ENCODE data around the gene CIAO3. TPM values are rescaled to one million over a fixed set of nuclear protein-coding genes. Genes with fewer than 3 reads are reported as not detected.
A peak's percentile ranks its signal among the peaks of the same experiment; 100 is the strongest.
"Not testable (repeated sequence)": the region's sequence is repeated elsewhere in the genome, so short reads cannot be mapped to it uniquely, and the experiment has no call there.

CIAO3 gene
- total and polyA plus RNA-seq, 4 experiments from 2014 or later = 10.8 to 58.2 (median 42.1) TPM

DNA sequence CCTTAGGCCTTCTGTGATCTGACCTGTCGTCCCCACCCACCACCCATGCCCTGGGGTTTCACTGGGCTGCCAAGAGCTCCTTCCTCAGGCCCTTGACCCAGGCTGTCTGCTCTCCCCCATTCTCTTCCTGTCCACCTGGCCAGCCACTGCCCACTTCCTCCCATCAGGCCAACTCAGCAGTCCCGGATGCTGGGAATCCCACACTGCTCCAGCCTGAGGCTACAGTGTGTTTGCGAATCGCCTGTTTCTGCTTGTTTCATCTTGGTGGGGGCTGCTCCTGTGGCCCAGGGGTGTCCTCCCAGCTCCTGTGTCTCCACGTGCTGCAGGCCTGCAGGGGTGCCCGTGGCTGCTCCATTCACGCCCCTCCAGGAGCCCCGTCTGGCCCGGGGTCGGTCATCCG is 26.7 kb downstream of the CIAO3 start:
- DNase-seq = no peak
- Histone ChIP-seq H3K27me3 (ENCODE audit: insufficient read depth, low read length) (peaks cover 15% of the 10 kb centered on the region), H3K4me1 (ENCODE audit: insufficient read depth, low read length) (peaks cover 14% of the 10 kb centered on the region), H3K36me3 (ENCODE audit: insufficient read depth, low read length) (no peaks in the 10 kb centered on the region), H3K27ac (ENCODE audit: low read depth, low read length) (no peak overlapping the region), H3K9me3 (ENCODE audit: control insufficient read depth in 1 of 2, low read length in 2 of 2) (no peaks in the 10 kb centered on the region), H3K4me3 (ENCODE audit: low read length in 2 of 2) (no peak overlapping the region)
- POLR2A ChIA-PET (ENCODE audit: partially characterized antibody) = interaction anchor here (1.4 to 9.0 kb wide), 5 partner anchors 11 to 71 kb away, joined by 5 to 71 read pairs (median 15); partner anchors contain the start of genes ANTKMT, CCDC78, CIAO3 and HAGHL
- Mint-ChIP-seq H3K27ac (peak overlapping the region in 1 of 7 donors; percentile 27), H3K27me3 (peaks cover 6 to 15% of the 10 kb centered on the region in 2 donors), H3K4me1 (peaks cover 0 to 15% (median 5%) of the 10 kb centered on the region in 4 donors), H3K9me3 (no peaks in the 10 kb centered on the region), H3K36me3 (no peaks in the 10 kb centered on the region), H3K4me3 (peak overlapping the region in 3 of 8 donors; percentile 6 to 32 (median 7))
- intact Hi-C loops (cut with micrococcal nuclease) = no loop called here
- CTCF ChIA-PET (ENCODE audit: partially characterized antibody) = interaction anchor here (0.7 to 6.0 kb wide), 5 partner anchors 11 to 72 kb away, joined by 3 to 84 read pairs (median 3); partner anchors contain the start of genes CCDC78, CHTF18 and RPUSD1

DNA sequence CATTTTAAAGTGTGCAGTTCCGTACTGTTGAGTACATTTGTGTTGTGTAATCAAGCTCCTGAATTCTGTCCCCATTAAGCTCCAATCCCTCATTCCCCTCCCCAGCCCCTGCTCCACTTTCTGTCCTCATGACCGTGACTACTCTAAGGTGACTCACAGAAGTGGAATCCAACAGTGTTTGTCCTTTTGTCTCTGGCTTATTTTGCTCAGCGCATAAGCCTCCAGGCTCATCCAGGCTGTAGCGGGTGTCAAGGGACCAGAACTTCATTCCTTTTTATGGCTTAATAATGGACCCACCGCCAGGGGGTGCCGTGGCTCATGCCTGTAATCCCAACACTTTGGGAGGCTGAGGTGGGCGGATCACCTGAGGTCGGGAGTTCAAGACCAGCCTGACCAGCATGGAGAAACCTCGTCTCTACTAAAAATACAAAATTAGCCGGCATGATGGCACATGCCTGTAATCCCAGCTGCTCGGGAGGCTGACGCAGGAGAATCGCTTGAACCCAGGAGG is 28.0 kb downstream of the CIAO3 start:
- H3K36me3 ChIP-seq (ENCODE audit: insufficient read depth, low read length); H3K36me3 Mint-ChIP-seq; H3K27ac ChIP-seq (ENCODE audit: low read depth, low read length); intact Hi-C loops (cut with micrococcal nuclease); H3K9me3 ChIP-seq (ENCODE audit: control insufficient read depth in 1 of 2, low read length in 2 of 2); H3K9me3 Mint-ChIP-seq; H3K4me3 ChIP-seq (ENCODE audit: low read length in 2 of 2): not testable (repeated sequence)
- Mint-ChIP-seq H3K27ac (peak overlapping the region in 2 of 7 donors; percentile 29 to 43), H3K4me1 (peaks cover 0 to 13% (median 2%) of the 10 kb centered on the region in 4 donors), H3K4me3 (peak overlapping the region in 1 of 8 donors; percentile 46), H3K27me3 (peaks cover 17 to 27% of the 10 kb centered on the region in 2 donors)
- H3K4me1 ChIP-seq (ENCODE audit: insufficient read depth, low read length) = peaks cover 14% of the 10 kb centered on the region
- POLR2A ChIA-PET (ENCODE audit: partially characterized antibody) = interaction anchor here (1.3 to 9.0 kb wide), 7 partner anchors 12 to 75 kb away, joined by 3 to 71 read pairs (median 5); partner anchors contain the start of genes ANTKMT, CCDC78, CHTF18 and CIAO3
- peaks cover 28% of the 10 kb centered on the region for H3K27me3 ChIP-seq (ENCODE audit: insufficient read depth, low read length)
- DNase-seq = peak in 3 of 5 donors; percentile 36 to 42 (median 40)
- CTCF ChIA-PET (ENCODE audit: partially characterized antibody) = interaction anchor here (0.8 to 6.0 kb wide), 24 partner anchors 7 to 510 kb away, joined by 3 to 84 read pairs (median 4); partner anchors contain the start of genes ANTKMT, CHTF18, CIAO3 and RHBDL1

- peak overlapping the region in 1 of 7 donors; percentile 17 for H3K27ac Mint-ChIP-seq
- H3K36me3 Mint-ChIP-seq = no peaks in the 10 kb centered on the region
- H3K27ac ChIP-seq (ENCODE audit: low read depth, low read length) = no peak overlapping the region
- H3K9me3 Mint-ChIP-seq = no peaks in the 10 kb centered on the region
- H3K4me3 Mint-ChIP-seq = no peak overlapping the region
- H3K36me3 ChIP-seq (ENCODE audit: insufficient read depth, low read length) = no peaks in the 10 kb centered on the region
- intact Hi-C loops (cut with micrococcal nuclease) = loop anchor here (1.0 kb wide), 2 partner anchors 30 to 74 kb away; no protein-coding TSS in a partner anchor
- ChIA-PET CTCF (ENCODE audit: partially characterized antibody) (interaction anchor here (0.8 to 6.0 kb wide), 25 partner anchors 8 to 511 kb away, joined by 3 to 84 read pairs (median 4); partner anchors contain the start of genes ANTKMT, CHTF18, CIAO3 and RHBDL1), POLR2A (ENCODE audit: partially characterized antibody) (interaction anchor here (1.3 to 9.0 kb wide), 7 partner anchors 13 to 76 kb away, joined by 3 to 71 read pairs (median 5); partner anchors contain the start of genes ANTKMT, CCDC78, CHTF18 and CIAO3)
- H3K4me1 ChIP-seq (ENCODE audit: insufficient read depth, low read length) = peaks cover 14% of the 10 kb centered on the region
- peaks cover 19 to 31% of the 10 kb centered on the region in 2 donors for H3K27me3 Mint-ChIP-seq
- peaks cover 0 to 15% (median 4%) of the 10 kb centered on the region in 4 donors for H3K4me1 Mint-ChIP-seq
- H3K4me3 ChIP-seq (ENCODE audit: low read length in 2 of 2) = no peak overlapping the region
- no peaks in the 10 kb centered on the region for H3K9me3 ChIP-seq (ENCODE audit: control insufficient read depth in 1 of 2, low read length in 2 of 2)
- peak; percentile 69 to 79 (median 72) for DNase-seq
- H3K27me3 ChIP-seq (ENCODE audit: insufficient read depth, low read length) = peaks cover 36% of the 10 kb centered on the region
Measured at GRCh38 chr16:711548-712320, 29.1 kb downstream of the CIAO3 start.

- DNase-seq = no peak
- no peaks in the 10 kb centered on the region for H3K36me3 ChIP-seq (ENCODE audit: insufficient read depth, low read length)
- no peaks in the 10 kb centered on the region for H3K36me3 Mint-ChIP-seq
- H3K4me3 ChIP-seq (ENCODE audit: low read length in 2 of 2) = no peak overlapping the region
- peaks cover 0 to 16% (median 6%) of the 10 kb centered on the region in 4 donors for H3K4me1 Mint-ChIP-seq
- ChIA-PET POLR2A (ENCODE audit: partially characterized antibody) (interaction anchor here (1.5 to 9.0 kb wide), 2 partner anchors 14 to 76 kb away, joined by 3 to 71 read pairs; partner anchors contain the start of genes ANTKMT, CCDC78 and HAGHL), CTCF (ENCODE audit: partially characterized antibody) (interaction anchor here (1.3 to 6.0 kb wide), 4 partner anchors 16 to 512 kb away, joined by 3 to 84 read pairs (median 5); partner anchors contain the start of genes CHTF18, CIAO3 and RPUSD1)
- no peak overlapping the region for H3K27ac ChIP-seq (ENCODE audit: low read depth, low read length)
- H3K27ac Mint-ChIP-seq = peak overlapping the region in 1 of 7 donors; percentile 17
- peaks cover 10% of the 10 kb centered on the region for H3K4me1 ChIP-seq (ENCODE audit: insufficient read depth, low read length)
- H3K9me3 Mint-ChIP-seq = no peaks in the 10 kb centered on the region
- no peaks in the 10 kb centered on the region for H3K9me3 ChIP-seq (ENCODE audit: control insufficient read depth in 1 of 2, low read length in 2 of 2)
- H3K27me3 Mint-ChIP-seq = peaks cover 19 to 36% of the 10 kb centered on the region in 2 donors
- no peak overlapping the region for H3K4me3 Mint-ChIP-seq
- intact Hi-C loops (cut with micrococcal nuclease) = loop anchor here (1.0 kb wide), 2 partner anchors 30 to 74 kb away; no protein-coding TSS in a partner anchor
- H3K27me3 ChIP-seq (ENCODE audit: insufficient read depth, low read length) = peaks cover 38% of the 10 kb centered on the region
Measured at GRCh38 chr16:711084-711483, 29.7 kb downstream of the CIAO3 start.

GRCh38 chr16:710500-711075 is 30.2 kb downstream of the CIAO3 start:
- POLR2A ChIA-PET (ENCODE audit: partially characterized antibody) = interaction anchor here (0.9 to 9.0 kb wide), 3 partner anchors 11 to 15 kb away, joined by 3 to 71 read pairs (median 4); partner anchors contain the start of genes ANTKMT, CCDC78 and HAGHL
- intact Hi-C loops (cut with micrococcal nuclease) = loop anchor here (1.0 kb wide), 2 partner anchors 31 to 75 kb away; no protein-coding TSS in a partner anchor

GRCh38 chr16:709566-710499 is 31.0 kb downstream of the CIAO3 start:
- POLR2A ChIA-PET (ENCODE audit: partially characterized antibody) = interaction anchor here (0.6 to 9.0 kb wide), 4 partner anchors 11 to 26 kb away, joined by 3 to 71 read pairs (median 4); partner anchors contain the start of genes ANTKMT, CCDC78 and HAGHL
- H3K4me1 Mint-ChIP-seq = peaks cover 0 to 13% (median 6%) of the 10 kb centered on the region in 4 donors

More at GRCh38 chr16:710500-711075, 30.2 kb downstream of the CIAO3 start:
- DNase-seq = no peak
- Histone ChIP-seq H3K27me3 (ENCODE audit: insufficient read depth, low read length) (peaks cover 38% of the 10 kb centered on the region), H3K4me1 (ENCODE audit: insufficient read depth, low read length) (peaks cover 6% of the 10 kb centered on the region), H3K9me3 (ENCODE audit: control insufficient read depth in 1 of 2, low read length in 2 of 2) (no peaks in the 10 kb centered on the region), H3K4me3 (ENCODE audit: low read length in 2 of 2) (no peak overlapping the region), H3K27ac (ENCODE audit: low read depth, low read length) (no peak overlapping the region), H3K36me3 (ENCODE audit: insufficient read depth, low read length) (no peaks in the 10 kb centered on the region)
- Mint-ChIP-seq H3K9me3 (no peaks in the 10 kb centered on the region), H3K36me3 (no peaks in the 10 kb centered on the region), H3K27ac (no peak overlapping the region), H3K4me3 (no peak overlapping the region), H3K27me3 (peaks cover 19 to 36% of the 10 kb centered on the region in 2 donors), H3K4me1 (peaks cover 0 to 13% (median 6%) of the 10 kb centered on the region in 4 donors)
- CTCF ChIA-PET (ENCODE audit: partially characterized antibody) = interaction anchor here (0.7 to 6.0 kb wide), 5 partner anchors 9 to 75 kb away, joined by 3 to 84 read pairs (median 3); partner anchors contain the start of genes CHTF18, CIAO3 and RPUSD1

More at GRCh38 chr16:709566-710499, 31.0 kb downstream of the CIAO3 start:
- no peak for DNase-seq
- Histone ChIP-seq H3K9me3 (ENCODE audit: control insufficient read depth in 1 of 2, low read length in 2 of 2) (no peaks in the 10 kb centered on the region), H3K27ac (ENCODE audit: low read depth, low read length) (no peak overlapping the region), H3K36me3 (ENCODE audit: insufficient read depth, low read length) (no peaks in the 10 kb centered on the region), H3K4me3 (ENCODE audit: low read length in 2 of 2) (no peak overlapping the region), H3K4me1 (ENCODE audit: insufficient read depth, low read length) (peaks cover 6% of the 10 kb centered on the region), H3K27me3 (ENCODE audit: insufficient read depth, low read length) (peaks cover 39% of the 10 kb centered on the region)
- Mint-ChIP-seq H3K27ac (no peak overlapping the region), H3K36me3 (no peaks in the 10 kb centered on the region), H3K4me3 (no peak overlapping the region), H3K9me3 (no peaks in the 10 kb centered on the region), H3K27me3 (peaks cover 19 to 36% of the 10 kb centered on the region in 2 donors)
- intact Hi-C loops (cut with micrococcal nuclease) = no loop called here
- CTCF ChIA-PET (ENCODE audit: partially characterized antibody) = interaction anchor here (0.7 to 6.0 kb wide), 4 partner anchors 10 to 76 kb away, joined by 3 to 84 read pairs (median 5); partner anchors contain the start of genes CHTF18, CIAO3 and RPUSD1

Data from CD4-positive, alpha-beta memory T cell (primary cell).